K562 (cell line): ENCODE results near the gene SCLY. TPM values are rescaled to one million over a fixed set of nuclear protein-coding genes. Genes with fewer than 3 reads are reported as not detected.
A peak's percentile ranks its signal among the peaks of the same experiment; 100 is the strongest.

Experiments used
- GTF2F1 ChIP-seq: IDR thresholded peaks from 2 replicates; pipeline ENCODE4 v1.6.1; 2011; ENCODE audit warnings: low read depth, low read length, improper control_type of control experiment
- NR3C1 ChIP-seq: sonication (generic); formaldehyde crosslinking; IDR thresholded peaks from 2 replicates; pipeline ENCODE4 v1.8.1; 2022; ENCODE audit warnings: missing genetic modification reagents
- SNIP1 ChIP-seq: fragments of 450-650 bp; IDR thresholded peaks from 2 replicates; pipeline ENCODE4 v1.7.1; 2017; ENCODE audit warnings: low read depth, mild to moderate bottlenecking
- TAF15 ChIP-seq: fragments of 200-400 bp; formaldehyde crosslinking; IDR thresholded peaks from 2 replicates; pipeline ENCODE4 v1.6.1; 2017; ENCODE audit warnings: mild to moderate bottlenecking, low read depth, low read length, moderate library complexity
- polyA plus RNA-seq, 8 experiments: library from polyadenylated mRNA; depleted of rRNA in 4 of 8; stranded (reverse) in 5 of 8; unstranded in 3 of 8; fragments of >200 nt; fragmentation: Nextera tagmentation in 2 of 8; fragmentation: Illumina TruSeq in 1 of 8; extraction: Ambion mirVana in 2 of 8; extraction: Trizol in 1 of 8; gene quantifications; 2 replicates each; pipeline versions ENCODE4 v1.2.1 to v1.2.3, GENCODE V29; 2011 to 2014; ENCODE audit warnings: inconsistent platforms in 1 of 8, missing spikeins in 1 of 8
- total RNA-seq, 7 experiments: library from RNA; depleted of rRNA in 6 of 7; stranded (reverse); fragments of >200 nt in 6 of 7; fragmentation: Illumina TruSeq in 2 of 7; extraction: Trizol in 2 of 7; gene quantifications; 2 replicates each; pipeline versions ENCODE4 v1.2.1 to v1.2.3, GENCODE V29; 2011 to 2021; ENCODE audit warnings: low replicate concordance in 1 of 7
- TF ChIP-seq, protein P1 (sequence below): fragments of 450-650 bp; formaldehyde crosslinking; IDR thresholded peaks from 2 replicates; pipeline ENCODE4 v1.4.0; 2020; ENCODE audit warnings: mild to moderate bottlenecking, moderate library complexity
- TF ChIP-seq, protein P2 (sequence below), 3 experiments: fragments of 200-800 bp in 1 of 3; fragments of 250-450 bp in 1 of 3; fragments of 450-650 bp in 1 of 3; sonication (Bioruptor Pico) in 1 of 3; sonication (Bioruptor generic) in 1 of 3; formaldehyde crosslinking in 1 of 3; IDR thresholded peaks; 2 replicates each; pipeline versions ENCODE4 v1.6.1 to v1.8.0; 2016 to 2022; ENCODE audit warnings: mild to moderate bottlenecking in 2 of 3, missing genetic modification characterization in 2 of 3, missing compliant biosample characterization in 1 of 3, moderate library complexity in 1 of 3
- TF ChIP-seq, protein P3 (sequence below), 2 experiments: IDR thresholded peaks in 1 of 2; conservative IDR thresholded peaks in 1 of 2; 2 replicates each; pipeline ENCODE4 v1.6.1; 2016; ENCODE audit warnings: low read depth in 2 of 2, mild to moderate bottlenecking in 1 of 2, missing compliant biosample characterization in 1 of 2, missing genetic modification characterization in 1 of 2, moderate library complexity in 1 of 2

The SCLY gene
- total and polyA plus RNA-seq, 9 of the 15 experiments (the other 6 are each of a cell fraction or from before 2014, with no cell fraction given), result 2.6 to 32.2 (median 21.1) TPM

DNA sequence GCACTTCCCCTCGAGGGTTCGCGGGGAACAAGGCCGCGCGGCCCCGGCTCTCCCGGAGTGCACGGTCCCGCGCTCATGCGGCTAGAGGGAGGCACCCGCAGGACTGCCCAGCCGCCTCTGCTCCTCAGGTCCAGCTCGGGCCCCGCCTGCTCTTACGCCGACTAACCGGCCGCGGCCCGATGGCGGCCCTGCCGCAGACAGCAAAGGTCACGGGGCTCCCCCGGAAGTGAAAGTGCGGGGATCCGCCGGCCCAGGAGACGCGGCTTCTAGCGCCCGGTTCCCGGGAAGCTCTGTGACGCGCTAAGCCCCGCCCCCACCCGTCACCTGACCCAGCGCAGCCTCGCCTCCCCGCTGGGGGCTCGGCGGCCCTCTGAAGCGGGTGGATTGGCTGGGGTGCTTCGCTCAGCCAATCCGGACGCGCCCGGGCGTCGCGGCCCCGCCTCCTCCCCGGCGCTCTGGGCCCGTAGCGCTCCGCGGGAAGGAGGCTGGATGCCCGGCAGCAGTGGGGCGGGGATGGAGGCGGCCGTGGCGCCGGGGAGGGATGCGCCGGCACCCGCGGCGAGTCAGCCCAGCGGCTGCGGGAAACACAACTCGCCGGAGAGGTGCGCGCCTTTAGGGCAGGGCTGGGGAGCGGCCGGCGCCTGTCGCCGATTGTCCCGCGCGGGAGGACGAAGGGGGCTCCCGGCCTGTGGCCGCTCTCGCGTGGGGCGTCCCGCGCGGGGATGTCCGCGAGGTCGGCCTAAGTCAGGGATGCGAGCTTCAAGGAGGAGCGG, at the start of gene SCLY (continued):
- TF ChIP-seq, protein P1, sequence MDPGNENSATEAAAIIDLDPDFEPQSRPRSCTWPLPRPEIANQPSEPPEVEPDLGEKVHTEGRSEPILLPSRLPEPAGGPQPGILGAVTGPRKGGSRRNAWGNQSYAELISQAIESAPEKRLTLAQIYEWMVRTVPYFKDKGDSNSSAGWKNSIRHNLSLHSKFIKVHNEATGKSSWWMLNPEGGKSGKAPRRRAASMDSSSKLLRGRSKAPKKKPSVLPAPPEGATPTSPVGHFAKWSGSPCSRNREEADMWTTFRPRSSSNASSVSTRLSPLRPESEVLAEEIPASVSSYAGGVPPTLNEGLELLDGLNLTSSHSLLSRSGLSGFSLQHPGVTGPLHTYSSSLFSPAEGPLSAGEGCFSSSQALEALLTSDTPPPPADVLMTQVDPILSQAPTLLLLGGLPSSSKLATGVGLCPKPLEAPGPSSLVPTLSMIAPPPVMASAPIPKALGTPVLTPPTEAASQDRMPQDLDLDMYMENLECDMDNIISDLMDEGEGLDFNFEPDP (CRISPR knock-in tag), result no peak
- TF ChIP-seq, protein P2, sequence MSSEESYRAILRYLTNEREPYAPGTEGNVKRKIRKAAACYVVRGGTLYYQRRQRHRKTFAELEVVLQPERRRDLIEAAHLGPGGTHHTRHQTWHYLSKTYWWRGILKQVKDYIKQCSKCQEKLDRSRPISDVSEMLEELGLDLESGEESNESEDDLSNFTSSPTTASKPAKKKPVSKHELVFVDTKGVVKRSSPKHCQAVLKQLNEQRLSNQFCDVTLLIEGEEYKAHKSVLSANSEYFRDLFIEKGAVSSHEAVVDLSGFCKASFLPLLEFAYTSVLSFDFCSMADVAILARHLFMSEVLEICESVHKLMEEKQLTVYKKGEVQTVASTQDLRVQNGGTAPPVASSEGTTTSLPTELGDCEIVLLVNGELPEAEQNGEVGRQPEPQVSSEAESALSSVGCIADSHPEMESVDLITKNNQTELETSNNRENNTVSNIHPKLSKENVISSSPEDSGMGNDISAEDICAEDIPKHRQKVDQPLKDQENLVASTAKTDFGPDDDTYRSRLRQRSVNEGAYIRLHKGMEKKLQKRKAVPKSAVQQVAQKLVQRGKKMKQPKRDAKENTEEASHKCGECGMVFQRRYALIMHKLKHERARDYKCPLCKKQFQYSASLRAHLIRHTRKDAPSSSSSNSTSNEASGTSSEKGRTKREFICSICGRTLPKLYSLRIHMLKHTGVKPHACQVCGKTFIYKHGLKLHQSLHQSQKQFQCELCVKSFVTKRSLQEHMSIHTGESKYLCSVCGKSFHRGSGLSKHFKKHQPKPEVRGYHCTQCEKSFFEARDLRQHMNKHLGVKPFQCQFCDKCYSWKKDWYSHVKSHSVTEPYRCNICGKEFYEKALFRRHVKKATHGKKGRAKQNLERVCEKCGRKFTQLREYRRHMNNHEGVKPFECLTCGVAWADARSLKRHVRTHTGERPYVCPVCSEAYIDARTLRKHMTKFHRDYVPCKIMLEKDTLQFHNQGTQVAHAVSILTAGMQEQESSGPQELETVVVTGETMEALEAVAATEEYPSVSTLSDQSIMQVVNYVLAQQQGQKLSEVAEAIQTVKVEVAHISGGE (CRISPR knock-in tag; IDR thresholded peaks at IDR 0.05), result peak in 2 of 3 experiments; percentile 60 to 88; a peak in 4 of 6 replicates
- TF ChIP-seq GTF2F1, result no peak
- no peak for TF ChIP-seq SNIP1
- TF ChIP-seq, protein P3, sequence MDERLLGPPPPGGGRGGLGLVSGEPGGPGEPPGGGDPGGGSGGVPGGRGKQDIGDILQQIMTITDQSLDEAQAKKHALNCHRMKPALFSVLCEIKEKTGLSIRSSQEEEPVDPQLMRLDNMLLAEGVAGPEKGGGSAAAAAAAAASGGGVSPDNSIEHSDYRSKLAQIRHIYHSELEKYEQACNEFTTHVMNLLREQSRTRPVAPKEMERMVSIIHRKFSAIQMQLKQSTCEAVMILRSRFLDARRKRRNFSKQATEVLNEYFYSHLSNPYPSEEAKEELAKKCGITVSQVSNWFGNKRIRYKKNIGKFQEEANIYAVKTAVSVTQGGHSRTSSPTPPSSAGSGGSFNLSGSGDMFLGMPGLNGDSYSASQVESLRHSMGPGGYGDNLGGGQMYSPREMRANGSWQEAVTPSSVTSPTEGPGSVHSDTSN (CRISPR knock-in tag; IDR thresholded peaks at IDR 0.05; ENCODE audit: low read depth), result no peak
- TF ChIP-seq, protein P3 (tag; conservative IDR thresholded peaks at IDR 0.05; ENCODE audit: low read depth), result no peak
- TF ChIP-seq NR3C1 (CRISPR knock-in tag), result no peak
- no peak for TF ChIP-seq TAF15
